CD14-positive monocyte (primary cell): ENCODE data around the gene NR2E1. TPM values are rescaled to one million over a fixed set of nuclear protein-coding genes. Genes with fewer than 3 reads are reported as not detected.

Experiments used
- DNase-seq, 3 donors: peaks; one replicate each; pipeline ENCODE4 v3.0.0-alpha.2; 2011 to 2022
- H2AFZ ChIP-seq: 2 replicates; pipeline ENCODE4 v1.6.0; 2012; ENCODE audit warnings: mild to moderate bottlenecking, low read depth, low read length, inconsistent platforms; ENCODE audit not compliant: insufficient read depth, poor library complexity, severe bottlenecking
- H3K27ac ChIP-seq, 2 donors: 1 replicate in 1 of 2; 2 replicates in 1 of 2; pipeline ENCODE4 v1.5.1; 2012 to 2013; ENCODE audit warnings: low read length in 2 of 2, control low read depth in 1 of 2, inconsistent platforms in 1 of 2, low read depth in 1 of 2, mild to moderate bottlenecking in 1 of 2
- H3K27me3 ChIP-seq, 2 donors: one replicate each; pipeline versions ENCODE4 v1.6.0 to v1.6.1; 2011 to 2013; ENCODE audit warnings: low read length in 2 of 2; ENCODE audit not compliant: control insufficient read depth in 2 of 2, insufficient read depth in 2 of 2
- H3K36me3 ChIP-seq, 2 donors: replicated peaks in 1 of 2; 1 replicate in 1 of 2; 2 replicates in 1 of 2; pipeline versions ENCODE4 v1.5.1 to v1.6.1; 2012 to 2013; ENCODE audit warnings: low read length in 2 of 2, control low read depth in 1 of 2, inconsistent platforms in 1 of 2, mild to moderate bottlenecking in 1 of 2; ENCODE audit not compliant: insufficient read depth in 2 of 2, control insufficient read depth in 1 of 2
- H3K4me1 ChIP-seq, 2 donors: 1 replicate in 1 of 2; 2 replicates in 1 of 2; pipeline versions ENCODE4 v1.5.1 to v1.6.1; 2012 to 2013; ENCODE audit warnings: low read length in 2 of 2, control low read depth in 1 of 2, inconsistent platforms in 1 of 2, mild to moderate bottlenecking in 1 of 2, moderate library complexity in 1 of 2; ENCODE audit not compliant: insufficient read depth in 2 of 2, control insufficient read depth in 1 of 2
- H3K4me2 ChIP-seq: replicated peaks from 2 replicates; pipeline ENCODE3; 2012; ENCODE audit warnings: low read length, moderate library complexity, mild to moderate bottlenecking; ENCODE audit not compliant: poor library complexity, severe bottlenecking; ENCODE audit errors: extremely low read depth
- H3K4me3 ChIP-seq, 3 experiments: fragments of 200-600 bp in 1 of 3; sonication (generic) in 1 of 3; replicated peaks in 1 of 3; 1 replicate in 2 of 3; 2 replicates in 1 of 3; pipeline ENCODE4 v1.5.1; 2011 to 2013; ENCODE audit warnings: low read length in 3 of 3, mild to moderate bottlenecking in 3 of 3, control low read depth in 2 of 3, low read depth in 2 of 3, inconsistent platforms in 1 of 3, moderate library complexity in 1 of 3
- H3K79me2 ChIP-seq: 2 replicates; pipeline ENCODE4 v1.6.0; 2012; ENCODE audit warnings: mild to moderate bottlenecking, control low read depth, inconsistent platforms, low read length, moderate library complexity; ENCODE audit not compliant: insufficient read depth
- H3K9ac ChIP-seq: 2 replicates; pipeline ENCODE4 v1.6.0; 2017; ENCODE audit warnings: low read length, mild to moderate bottlenecking; ENCODE audit not compliant: insufficient read depth, poor library complexity, severe bottlenecking
- H3K9me3 ChIP-seq, 2 donors: replicated peaks in 1 of 2; 1 replicate in 1 of 2; 2 replicates in 1 of 2; pipeline versions ENCODE4 v1.5.1 to v1.6.1; 2012 to 2013; ENCODE audit warnings: low read length in 2 of 2, control low read depth in 1 of 2; ENCODE audit not compliant: control insufficient read depth in 1 of 2, insufficient read depth in 1 of 2
- H4K20me1 ChIP-seq: 2 replicates; pipeline ENCODE4 v1.6.0; 2012; ENCODE audit warnings: mild to moderate bottlenecking, low read length, control low read depth, moderate library complexity; ENCODE audit not compliant: insufficient read depth
- H3K27ac Mint-ChIP-seq, 7 donors: one replicate each; pipeline ENCODE4 v1.8.0; 2020; ENCODE audit warnings: mild to moderate bottlenecking in 7 of 7, mixed read lengths in 7 of 7, moderate library complexity in 6 of 7, inconsistent platforms in 2 of 7
- H3K27me3 Mint-ChIP-seq, 3 donors: one replicate each; pipeline ENCODE4 v1.8.0; 2021 to 2022; ENCODE audit warnings: low read depth in 3 of 3, mild to moderate bottlenecking in 3 of 3, mixed read lengths in 3 of 3, moderate library complexity in 3 of 3, inconsistent platforms in 1 of 3
- H3K36me3 Mint-ChIP-seq, 2 donors: one replicate each; pipeline ENCODE4 v1.8.0; 2020; ENCODE audit warnings: mixed read lengths in 2 of 2, inconsistent platforms in 1 of 2, mild to moderate bottlenecking in 1 of 2
- H3K4me1 Mint-ChIP-seq: one replicate; pipeline ENCODE4 v1.8.0; 2020; ENCODE audit warnings: mild to moderate bottlenecking, mixed read lengths
- H3K4me3 Mint-ChIP-seq, 2 donors: one replicate each; pipeline ENCODE4 v1.8.0; 2020; ENCODE audit warnings: mild to moderate bottlenecking in 2 of 2, mixed read lengths in 2 of 2, moderate library complexity in 1 of 2
- H3K9me3 Mint-ChIP-seq, 7 donors: one replicate each; pipeline ENCODE4 v1.8.0; 2020 to 2022; ENCODE audit warnings: mixed read lengths in 7 of 7, mild to moderate bottlenecking in 6 of 7, moderate library complexity in 6 of 7, inconsistent platforms in 2 of 7
- CTCF ChIP-seq: fragments of 200-600 bp; IDR thresholded peaks from one replicate; pipeline ENCODE4 v1.8.0; 2022; ENCODE audit warnings: antibody characterized with exemption, mild to moderate bottlenecking
- WGBS: methylation state at CpG from one replicate; pipeline ENCODE4 v1.1.5; 2013; ENCODE audit warnings: missing lambda C conversion rate; ENCODE audit not compliant: insufficient coverage; 5-methylcytosine and 5-hydroxymethylcytosine counted together
- intact Hi-C, 2 donors: fragments of 100-400 bp; cut with micrococcal nuclease; formaldehyde crosslinking; loops; one replicate each; pipeline versions ENCODE4 v1.15.0 to v1.15.1; 2023
- polyA plus RNA-seq, 3 donors: library from polyadenylated mRNA; depleted of rRNA in 1 of 3; unstranded in 2 of 3; stranded (reverse) in 1 of 3; fragments of 300-500 nt in 2 of 3; fragments of >200 nt in 1 of 3; fragmentation: Illumina TruSeq in 2 of 3; gene quantifications; 1 replicate in 2 of 3; 2 replicates in 1 of 3; pipeline ENCODE4 v1.2.3, GENCODE V29; 2012 to 2021

NR2E1 gene
- polyA plus RNA-seq, 3 donors: not detected

GRCh38 chr6:108119769-108120141, 46.1 kb upstream of the NR2E1 start:
- no peaks in the 10 kb centered on the region for H4K20me1 ChIP-seq
- H3K9me3 ChIP-seq: peaks cover 0 to 49% of the 10 kb centered on the region in 2 donors
- peaks cover 17 to 30% of the 10 kb centered on the region in 2 donors for H3K36me3 Mint-ChIP-seq
- intact Hi-C loops: loop anchor here in 1 of 2 donors (10.0 kb wide), 1 partner anchor 405 kb away; no protein-coding TSS in a partner anchor
- H3K27ac Mint-ChIP-seq: no peak overlapping the region
- H2AFZ ChIP-seq: no peak overlapping the region
- peak overlapping the region in 1 of 2 donors; percentile 99 for H3K4me3 Mint-ChIP-seq
- H3K9ac ChIP-seq: no peak overlapping the region
- H3K79me2 ChIP-seq: no peaks in the 10 kb centered on the region
- peaks cover 35 to 45% of the 10 kb centered on the region in 2 donors for H3K4me1 ChIP-seq
- DNase-seq: no peak
- H3K27me3 ChIP-seq: peaks cover 91 to 97% of the 10 kb centered on the region in 2 donors
- 10% methylated on average over 22 of the region's 24 CpGs for WGBS
- peaks cover 47% of the 10 kb centered on the region for H3K4me1 Mint-ChIP-seq
- no peaks in the 10 kb centered on the region for H3K36me3 ChIP-seq
- no peak overlapping the region for H3K4me2 ChIP-seq
- no peak for TF ChIP-seq CTCF
- H3K27me3 Mint-ChIP-seq: peaks cover 95 to 99% (median 98%) of the 10 kb centered on the region in 3 donors
- H3K27ac ChIP-seq: no peak overlapping the region
- peaks cover 2 to 50% (median 35%) of the 10 kb centered on the region in 7 donors for H3K9me3 Mint-ChIP-seq
- peak overlapping the region in 1 of 3 experiments; percentile 64 for H3K4me3 ChIP-seq

GRCh38 chr6:108120311-108120710, 45.5 kb upstream of the NR2E1 start:
- intact Hi-C loops: no loop called here
- no peak overlapping the region for H3K9ac ChIP-seq

More at GRCh38 chr6:108120311-108120710, 45.5 kb upstream of the NR2E1 start:
- WGBS: no CpG with 5 or more reads among the region's 12 CpGs
- Histone ChIP-seq H2AFZ (no peak overlapping the region), H3K4me3 (no peak overlapping the region), H3K4me1 (peaks cover 30 to 39% of the 10 kb centered on the region in 2 donors), H3K27me3 (peaks cover 92 to 97% of the 10 kb centered on the region in 2 donors), H3K36me3 (no peaks in the 10 kb centered on the region), H4K20me1 (no peaks in the 10 kb centered on the region), H3K4me2 (no peak overlapping the region), H3K79me2 (no peaks in the 10 kb centered on the region), H3K27ac (no peak overlapping the region), H3K9me3 (peaks cover 0 to 46% of the 10 kb centered on the region in 2 donors)
- Mint-ChIP-seq H3K9me3 (peaks cover 2 to 45% (median 32%) of the 10 kb centered on the region in 7 donors), H3K36me3 (peaks cover 13 to 27% of the 10 kb centered on the region in 2 donors), H3K4me1 (peaks cover 42% of the 10 kb centered on the region), H3K27ac (no peak overlapping the region), H3K4me3 (peak overlapping the region in 1 of 2 donors; percentile 99), H3K27me3 (peaks cover 95 to 99% (median 98%) of the 10 kb centered on the region in 3 donors)
- no peak for TF ChIP-seq CTCF
- DNase-seq: no peak
